Measurements from ENCODE around the gene KIRREL3. TPM values are rescaled to one million over a fixed set of nuclear protein-coding genes. Genes with fewer than 3 reads are reported as not detected.

KIRREL3 gene
- polyA plus RNA-seq, 1 of the 3 experiments (the other 2 are of a cell fraction), result 3.7 TPM

- ChIA-PET CTCF (interaction anchor here (1.4 to 5.1 kb wide), 2 partner anchors 30 to 31 kb away, joined by 3 to 18 read pairs; no protein-coding TSS in a partner anchor), POLR2A (interaction anchor here (1.0 kb wide), 1 partner anchor 266 kb away, joined by 3 read pairs; no protein-coding TSS in a partner anchor)
- no peak for TF ChIP-seq RFX5 (IDR thresholded peaks at IDR 0.05; ENCODE audit: low read length)
- TF ChIP-seq IRF3 (IDR thresholded peaks at IDR 0.05; ENCODE audit: low read depth, low read length), result no peak
- no peak for TF ChIP-seq EP300 (IDR thresholded peaks at IDR 0.05; ENCODE audit: borderline replicate concordance in 1 of 2, low read depth in 1 of 2, low read length in 1 of 2)
- TF ChIP-seq GABPA (IDR thresholded peaks at IDR 0.05; ENCODE audit: low read depth), result no peak
- TF ChIP-seq MEF2A (IDR thresholded peaks at IDR 0.05; ENCODE audit: borderline replicate concordance, low read depth), result no peak
- no peak for TF ChIP-seq EZH2phosphoT487 (IDR thresholded peaks at IDR 0.05; ENCODE audit: borderline replicate concordance, low read depth)
- TF ChIP-seq FOXM1 (IDR thresholded peaks at IDR 0.05; ENCODE audit: low read depth), result no peak
- TF ChIP-seq, protein P1, sequence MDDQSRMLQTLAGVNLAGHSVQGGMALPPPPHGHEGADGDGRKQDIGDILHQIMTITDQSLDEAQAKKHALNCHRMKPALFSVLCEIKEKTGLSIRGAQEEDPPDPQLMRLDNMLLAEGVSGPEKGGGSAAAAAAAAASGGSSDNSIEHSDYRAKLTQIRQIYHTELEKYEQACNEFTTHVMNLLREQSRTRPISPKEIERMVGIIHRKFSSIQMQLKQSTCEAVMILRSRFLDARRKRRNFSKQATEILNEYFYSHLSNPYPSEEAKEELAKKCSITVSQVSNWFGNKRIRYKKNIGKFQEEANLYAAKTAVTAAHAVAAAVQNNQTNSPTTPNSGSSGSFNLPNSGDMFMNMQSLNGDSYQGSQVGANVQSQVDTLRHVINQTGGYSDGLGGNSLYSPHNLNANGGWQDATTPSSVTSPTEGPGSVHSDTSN (IDR thresholded peaks at IDR 0.05), result no peak
- no peak for TF ChIP-seq NFIC (IDR thresholded peaks at IDR 0.05; ENCODE audit: borderline replicate concordance)
- TF ChIP-seq JUND (IDR thresholded peaks at IDR 0.05), result no peak
- no peak for TF ChIP-seq ELF1 (IDR thresholded peaks at IDR 0.05)
- TF ChIP-seq RXRA (IDR thresholded peaks at IDR 0.05; ENCODE audit: borderline replicate concordance, low read depth), result no peak
- no peak for TF ChIP-seq GATA2 (CRISPR knock-in tag; IDR thresholded peaks at IDR 0.05)
- no peak for TF ChIP-seq USF1 (IDR thresholded peaks at IDR 0.05; ENCODE audit: borderline replicate concordance, low read depth)
- TF ChIP-seq TCF12 (IDR thresholded peaks at IDR 0.05), result no peak
- no peak for TF ChIP-seq FOXJ3 (CRISPR knock-in tag; IDR thresholded peaks at IDR 0.05)
- TF ChIP-seq, protein P2, sequence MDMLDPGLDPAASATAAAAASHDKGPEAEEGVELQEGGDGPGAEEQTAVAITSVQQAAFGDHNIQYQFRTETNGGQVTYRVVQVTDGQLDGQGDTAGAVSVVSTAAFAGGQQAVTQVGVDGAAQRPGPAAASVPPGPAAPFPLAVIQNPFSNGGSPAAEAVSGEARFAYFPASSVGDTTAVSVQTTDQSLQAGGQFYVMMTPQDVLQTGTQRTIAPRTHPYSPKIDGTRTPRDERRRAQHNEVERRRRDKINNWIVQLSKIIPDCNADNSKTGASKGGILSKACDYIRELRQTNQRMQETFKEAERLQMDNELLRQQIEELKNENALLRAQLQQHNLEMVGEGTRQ (IDR thresholded peaks at IDR 0.05; ENCODE audit: borderline replicate concordance, low read depth, low read length), result no peak
- no peak for TF ChIP-seq SMC3 (IDR thresholded peaks at IDR 0.05; ENCODE audit: low read depth, low read length)
- H2AFZ ChIP-seq (ENCODE audit: low read depth), result no peak overlapping the region
- no peaks in the 10 kb centered on the region for H3K9me2 ChIP-seq
- DNase-seq, result no peak
- H3K27ac ChIP-seq (ENCODE audit: low read depth in 2 of 2, low read length in 1 of 2), result no peak overlapping the region
- H3K36me3 ChIP-seq (replicated peaks in 1 of 2; ENCODE audit: control insufficient read depth in 1 of 2, insufficient read depth in 2 of 2, low read length in 1 of 2), result no peaks in the 10 kb centered on the region
- H3K27me3 ChIP-seq (ENCODE audit: insufficient read depth), result no peaks in the 10 kb centered on the region
- no peaks in the 10 kb centered on the region for H4K20me1 ChIP-seq (ENCODE audit: insufficient read depth)
- no peaks in the 10 kb centered on the region for H3K4me1 ChIP-seq (ENCODE audit: control insufficient read depth in 1 of 2, insufficient read depth in 2 of 2, low read depth in 1 of 2, low read length in 1 of 2)
- WGBS (ENCODE audit: low lambda C conversion rate), result 83% methylated on average over 9 of the region's 9 CpGs
- H3K4me2 ChIP-seq, result no peak overlapping the region
- no peak overlapping the region for H3K9ac ChIP-seq
- no peaks in the 10 kb centered on the region for H3K79me2 ChIP-seq (ENCODE audit: insufficient read depth)
- no peak overlapping the region for H3K4me3 ChIP-seq (ENCODE audit: low read depth in 2 of 2, low read length in 1 of 2)
- H3F3A ChIP-seq (replicated peaks; ENCODE audit: insufficient read depth), result no peaks in the 10 kb centered on the region
- no peaks in the 10 kb centered on the region for H3K9me3 ChIP-seq
These were observed 253.3 kb downstream of the KIRREL3 start for GRCh38 chr11:126747315-126747714.

Data from SK-N-SH (cell line).